DMS114 treated with DMSO at 0.1 percent for 48 hours (cell line): ENCODE data around the gene PJA2.

Experiments
- DNase-seq: peaks from one replicate; lab custom pipeline; 2025; ENCODE audit not compliant: unreplicated experiment; lab: John Stamatoyannopoulos, UW

The PJA2 gene

DNA sequence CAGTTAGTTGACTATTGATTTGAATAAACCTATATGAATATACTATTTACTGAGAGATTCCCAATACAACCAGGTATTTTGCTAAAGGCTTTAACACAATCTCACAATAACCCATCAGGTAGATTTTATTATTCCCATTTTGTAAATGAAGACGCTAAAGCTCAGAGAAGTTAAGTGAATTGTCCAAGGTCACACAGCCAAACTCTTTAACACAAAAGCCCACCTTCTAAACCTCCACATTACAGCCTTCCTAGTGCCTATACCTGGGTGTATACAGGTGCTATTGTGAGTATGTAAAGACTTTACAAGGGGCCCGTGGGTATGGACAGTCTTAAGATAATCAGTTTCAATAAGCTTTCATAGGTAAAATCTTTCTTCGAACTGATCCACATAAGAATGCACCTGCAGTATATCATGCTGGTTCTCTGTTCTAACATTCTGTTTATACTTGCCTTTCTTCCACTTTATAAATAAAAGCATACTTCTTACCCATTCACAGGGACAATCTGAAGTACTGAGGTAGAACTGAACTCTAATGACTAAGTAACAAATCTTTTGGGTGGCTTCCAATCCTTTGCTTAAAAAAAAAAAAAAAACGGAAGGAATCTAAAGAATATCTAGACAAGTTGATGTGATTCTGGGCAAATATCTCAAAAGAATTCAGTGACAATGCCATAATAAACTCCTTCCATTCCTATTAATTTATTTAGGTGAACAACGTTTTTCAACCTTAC, 59.1 kb downstream of the PJA2 start:
- DNase-seq = no peak

DNA sequence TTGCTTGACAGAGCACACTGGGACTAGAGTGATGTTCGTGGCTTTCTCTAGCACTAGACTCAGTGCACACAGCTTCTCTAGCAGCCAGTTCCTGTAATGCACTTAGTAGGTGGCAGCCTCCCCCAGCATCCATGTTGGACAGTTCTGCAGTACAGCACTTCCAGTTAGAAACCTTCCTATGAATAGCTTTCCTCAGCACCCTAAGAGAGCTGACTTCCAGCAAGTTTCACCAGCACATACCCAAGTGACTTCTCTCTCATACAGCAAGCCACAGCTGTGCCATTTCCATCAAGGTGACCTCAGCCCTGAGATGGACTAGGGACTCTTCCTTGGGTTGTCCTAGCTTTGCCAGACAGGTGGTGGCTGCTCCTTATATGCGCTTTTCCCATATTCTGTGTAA, 60.4 kb downstream of the PJA2 start:
- no peak for DNase-seq

DNA sequence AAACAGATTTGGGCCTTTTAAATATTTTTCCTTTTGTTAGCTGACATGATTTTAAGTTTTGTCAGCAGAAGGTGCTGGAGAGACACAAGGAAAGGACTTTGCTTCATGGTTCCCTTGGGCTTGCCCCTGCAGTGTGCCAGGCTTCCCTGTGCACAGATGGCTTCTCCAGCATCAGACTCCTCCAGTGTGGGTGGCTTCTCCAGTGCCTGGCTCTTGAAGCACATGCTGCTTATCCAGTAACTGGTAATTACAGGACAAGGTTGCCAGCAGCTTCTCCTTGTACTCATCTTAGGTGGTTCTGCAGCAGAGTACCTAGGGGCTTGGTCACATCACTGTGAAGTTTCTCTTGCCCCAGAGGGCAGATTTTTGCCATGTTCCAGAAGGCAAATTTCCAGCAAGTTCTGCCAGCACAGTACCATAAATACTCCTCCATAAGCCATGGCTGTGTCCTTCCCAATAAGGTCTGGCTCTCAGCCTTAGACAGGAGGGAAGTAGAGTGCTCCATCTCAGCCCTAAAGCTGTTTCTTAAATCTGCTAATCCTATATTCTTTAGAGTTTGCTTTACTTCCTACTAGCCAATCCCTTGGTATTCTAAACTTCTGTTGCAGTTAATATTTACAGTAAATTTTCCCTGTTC, 62.4 kb downstream of the PJA2 start:
- DNase-seq = no peak

DNA sequence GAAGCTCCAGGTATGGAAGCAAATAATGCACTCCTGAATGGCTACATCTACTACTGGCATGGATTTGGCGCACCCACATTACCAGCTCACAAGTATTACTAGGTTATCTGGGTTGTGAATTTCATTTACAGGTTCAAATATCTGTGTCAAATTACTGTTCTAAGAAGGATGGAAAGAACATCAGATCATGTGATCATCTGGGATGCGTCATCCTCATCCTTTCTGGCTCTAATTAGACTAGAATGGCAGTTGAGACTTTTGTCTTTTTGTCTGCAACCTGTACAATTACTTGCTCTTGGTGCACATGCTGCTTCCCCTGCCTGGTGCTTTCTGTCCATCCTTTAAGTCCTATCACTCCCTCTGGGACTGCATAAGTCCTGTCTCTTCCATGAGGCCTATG, 64.1 kb downstream of the PJA2 start:
- no peak for DNase-seq

DNA sequence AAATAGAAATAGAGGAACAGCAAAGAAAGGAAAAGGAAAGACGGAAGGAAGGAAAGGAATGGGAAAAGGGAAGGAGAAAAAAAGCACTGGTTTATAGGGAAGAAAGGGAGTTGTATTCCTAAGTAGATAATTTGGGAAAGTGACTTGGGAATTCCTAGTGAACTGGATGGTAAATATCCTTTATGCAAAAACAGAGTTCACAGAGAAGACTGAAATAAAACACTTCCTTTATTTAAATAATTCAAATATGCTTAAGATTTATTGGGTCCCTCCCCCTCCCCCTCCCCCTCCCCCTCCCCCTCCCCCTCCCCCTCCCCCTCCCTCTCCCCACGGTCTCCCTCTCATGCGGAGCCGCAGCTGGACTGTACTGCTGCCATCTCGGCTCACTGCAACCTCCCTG, 69.4 kb downstream of the PJA2 start:
- no peak for DNase-seq

DNA sequence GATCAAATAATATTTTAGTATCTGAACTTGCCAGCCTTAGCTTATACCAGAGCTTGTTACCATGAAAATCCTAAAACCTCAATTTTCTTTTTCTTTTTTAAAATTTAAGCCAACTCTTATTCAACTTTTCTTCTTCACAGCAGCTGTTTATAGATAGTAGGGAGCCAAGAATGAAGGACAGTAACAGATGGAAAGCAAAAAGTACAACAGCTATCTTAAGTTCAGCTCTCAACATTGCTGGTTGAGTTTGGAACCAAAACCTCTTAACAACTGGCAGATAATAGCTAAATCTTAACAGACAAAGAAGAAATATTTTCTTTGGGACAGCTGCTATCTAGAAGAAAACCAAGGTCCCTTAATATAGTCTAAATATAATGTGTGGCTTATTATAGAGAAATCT, 74.7 kb downstream of the PJA2 start:
- DNase-seq = no peak

DNA sequence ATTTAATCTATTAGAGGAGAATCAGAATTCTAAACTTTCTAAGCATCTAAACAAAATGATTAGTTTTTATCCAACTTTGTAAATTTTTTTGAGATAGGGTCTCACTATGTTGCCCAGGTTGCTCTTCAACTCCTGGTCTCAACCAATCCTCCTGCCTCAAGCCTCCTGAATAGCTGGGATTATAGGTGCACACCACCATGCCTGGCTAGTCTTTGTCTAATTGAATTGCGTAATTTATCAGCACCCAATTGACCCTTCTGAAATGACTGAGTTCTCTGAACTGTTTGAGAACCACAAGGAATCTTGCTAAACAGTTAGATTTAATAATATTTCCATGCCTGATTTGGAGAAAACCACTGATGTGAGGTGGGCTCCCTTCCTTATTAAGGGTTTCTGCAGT, 75.7 kb downstream of the PJA2 start:
- DNase-seq = no peak

DNA sequence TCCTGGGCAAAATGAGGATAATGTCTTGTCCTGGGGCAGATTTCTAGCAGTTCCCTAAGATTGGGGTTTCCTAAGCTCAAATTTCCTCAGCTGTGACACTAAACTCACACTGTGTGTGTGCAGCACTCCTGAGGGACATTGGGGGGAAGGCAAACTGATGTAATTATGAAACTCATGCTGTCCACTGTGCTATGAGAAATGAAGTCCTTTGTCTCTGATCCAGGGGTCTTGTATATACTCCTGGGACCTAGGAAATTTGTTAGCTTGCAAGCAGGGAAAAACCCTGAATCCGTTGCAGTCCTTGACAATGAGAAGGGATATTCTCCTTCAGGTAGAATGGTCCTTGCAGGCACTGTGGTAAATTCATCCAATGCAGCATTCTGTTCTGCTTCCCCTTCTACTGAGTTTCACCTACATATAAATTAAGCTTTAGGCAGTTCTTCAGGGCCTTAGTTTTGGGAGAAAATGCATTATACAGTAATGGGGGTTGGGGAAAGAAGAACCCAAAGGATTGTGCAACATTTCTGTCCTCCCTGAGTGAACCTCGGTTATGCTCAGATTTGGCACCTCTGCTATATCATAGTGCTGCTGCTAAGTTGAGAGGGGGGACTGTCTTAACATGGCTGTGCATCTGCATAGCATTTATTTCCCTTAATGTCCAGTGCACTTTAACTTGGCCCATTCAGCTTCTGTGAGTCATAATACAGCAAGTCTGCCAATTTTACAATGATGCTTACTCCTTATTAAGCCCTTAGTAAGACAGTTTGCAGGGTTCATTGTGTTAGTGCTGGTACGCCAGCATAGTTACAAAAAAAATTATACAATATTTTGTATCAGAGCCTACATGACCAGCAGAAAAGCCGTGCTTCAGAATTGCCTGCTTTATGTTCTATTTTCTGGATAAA, 80.2 kb downstream of the PJA2 start:
- DNase-seq = no peak

DNA sequence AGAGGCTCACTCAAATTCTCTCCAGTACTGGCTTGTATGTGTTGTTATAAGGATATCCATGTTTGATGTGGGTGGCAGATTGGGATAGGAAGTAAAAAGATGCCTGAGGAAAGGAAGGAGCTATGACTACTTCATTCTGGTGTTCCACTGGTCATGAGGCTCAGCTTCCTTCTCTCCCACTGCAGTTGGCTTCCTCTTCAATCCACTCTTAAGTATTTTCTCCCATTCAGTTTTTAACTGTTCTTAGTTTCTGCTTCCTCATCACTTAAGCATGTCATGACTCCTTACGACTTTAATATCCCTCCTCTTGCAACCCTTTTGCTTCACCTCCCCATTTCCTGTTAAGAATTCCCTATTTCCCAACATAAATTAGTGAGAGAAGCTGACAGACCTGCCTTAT, 81.1 kb downstream of the PJA2 start:
- DNase-seq = no peak

DNA sequence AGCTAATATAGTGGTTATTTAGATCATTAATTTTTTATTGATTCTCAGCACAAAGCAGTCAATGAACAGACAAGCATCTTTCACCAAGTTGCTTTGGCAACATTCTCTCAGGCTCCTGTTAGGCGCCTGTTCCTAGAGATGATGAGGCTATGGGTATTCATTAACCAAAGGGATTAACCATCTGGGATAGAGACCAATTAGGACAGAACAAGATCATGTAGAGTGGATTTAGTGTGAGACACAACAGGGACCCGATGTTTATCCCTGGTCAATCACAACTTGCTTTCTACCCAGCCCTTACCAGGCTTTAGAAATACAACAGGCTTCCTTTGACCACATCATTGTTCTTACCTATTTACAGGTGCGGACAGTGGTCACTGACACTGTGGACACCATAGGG, 82.2 kb downstream of the PJA2 start:
- DNase-seq = no peak

DNA sequence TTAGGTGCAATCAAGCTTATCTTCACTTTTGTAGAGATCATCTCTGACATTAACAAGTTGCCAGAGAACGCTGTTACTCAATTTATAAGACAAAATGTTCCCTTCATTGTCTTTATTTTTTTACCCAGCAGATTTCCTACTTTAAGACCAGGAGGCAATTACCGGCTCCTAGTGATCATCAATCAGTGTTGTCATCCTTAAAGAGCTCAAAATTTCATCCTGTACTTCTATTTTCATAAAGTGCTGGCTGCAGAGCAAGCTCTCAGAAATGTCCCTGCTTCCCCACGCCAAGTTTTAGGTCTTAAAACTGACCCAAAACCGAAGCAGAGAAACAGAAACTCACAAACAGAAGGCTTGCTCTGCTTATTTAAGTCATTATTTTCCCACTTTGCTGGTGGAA, 82.9 kb downstream of the PJA2 start:
- DNase-seq = no peak

DNA sequence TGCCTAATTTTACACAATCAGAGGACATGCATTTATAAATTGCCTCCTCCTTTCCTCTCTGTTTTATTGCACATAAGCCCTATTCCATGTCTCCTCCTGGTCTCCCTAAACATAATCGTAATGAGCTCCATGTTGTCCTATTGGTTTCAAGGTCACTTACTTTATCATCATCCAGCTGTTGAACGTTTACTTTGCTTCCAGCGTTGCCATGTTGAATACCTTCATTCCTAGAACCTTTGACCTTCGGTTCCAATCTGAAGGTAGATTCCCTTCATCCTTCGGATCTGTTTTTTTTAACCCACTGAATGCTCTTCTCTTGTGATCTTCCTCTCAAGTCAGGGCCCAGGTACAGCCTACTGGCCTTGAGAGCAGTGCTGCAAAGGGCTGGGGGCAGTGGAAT, 84.3 kb downstream of the PJA2 start:
- no peak for DNase-seq

DNA sequence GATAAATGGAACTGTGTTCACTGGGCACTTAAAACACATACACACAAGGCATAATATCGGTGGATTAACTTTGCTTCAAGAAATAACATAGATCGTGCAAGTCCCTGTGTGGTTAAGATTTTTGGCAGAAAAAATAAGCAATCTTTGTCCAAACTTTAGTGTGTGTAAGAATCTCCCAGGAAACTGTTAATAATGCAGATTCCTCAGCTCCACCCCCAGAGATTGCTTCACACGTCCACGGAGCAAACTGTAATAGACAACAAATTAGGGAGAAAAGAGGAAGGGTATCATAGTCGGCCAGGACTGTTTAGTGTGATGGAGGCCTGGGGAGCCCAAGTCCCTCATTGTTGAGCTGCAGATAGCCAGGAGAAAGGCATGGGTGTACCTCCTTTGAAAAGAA, 84.8 kb downstream of the PJA2 start:
- DNase-seq = no peak

DNA sequence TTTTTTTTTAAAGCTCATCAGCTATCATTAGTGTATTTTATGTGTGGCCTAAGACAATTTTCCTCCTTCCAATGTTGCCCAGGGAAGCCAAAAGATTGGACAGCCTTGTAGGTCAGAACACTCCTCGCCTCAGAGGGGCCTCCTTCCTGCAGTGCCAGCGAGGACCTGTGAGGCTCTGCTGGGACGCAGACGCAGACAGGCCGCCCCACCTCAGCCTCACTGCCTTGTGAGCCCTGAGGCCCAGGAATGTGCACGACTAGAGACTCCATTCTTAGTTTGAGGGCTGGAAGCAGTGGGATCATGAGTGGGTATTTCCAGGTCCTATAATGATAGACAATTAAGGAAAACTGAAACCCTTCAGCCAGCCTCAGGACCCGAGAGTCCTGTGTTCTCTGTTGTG, 85.4 kb downstream of the PJA2 start:
- no peak for DNase-seq

DNA sequence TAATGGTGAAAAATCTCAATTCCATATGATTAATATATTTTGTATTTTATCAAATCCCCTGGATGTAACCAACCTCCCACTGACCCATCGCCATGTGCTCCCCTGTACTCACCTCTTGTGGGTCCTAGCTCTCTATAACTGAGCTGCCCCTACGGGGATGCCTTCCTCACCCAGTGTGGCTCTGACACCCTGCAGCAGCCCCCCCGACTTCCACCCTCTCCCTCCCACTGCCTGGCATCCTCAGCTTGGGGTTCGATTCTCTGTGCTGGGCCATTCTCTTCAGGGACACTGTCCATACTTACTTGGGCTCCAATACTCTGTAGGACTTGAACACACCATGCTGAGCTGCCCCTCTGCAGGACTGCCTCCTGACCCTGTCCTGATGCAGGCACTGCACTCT, 87.1 kb downstream of the PJA2 start:
- no peak for DNase-seq

DNA sequence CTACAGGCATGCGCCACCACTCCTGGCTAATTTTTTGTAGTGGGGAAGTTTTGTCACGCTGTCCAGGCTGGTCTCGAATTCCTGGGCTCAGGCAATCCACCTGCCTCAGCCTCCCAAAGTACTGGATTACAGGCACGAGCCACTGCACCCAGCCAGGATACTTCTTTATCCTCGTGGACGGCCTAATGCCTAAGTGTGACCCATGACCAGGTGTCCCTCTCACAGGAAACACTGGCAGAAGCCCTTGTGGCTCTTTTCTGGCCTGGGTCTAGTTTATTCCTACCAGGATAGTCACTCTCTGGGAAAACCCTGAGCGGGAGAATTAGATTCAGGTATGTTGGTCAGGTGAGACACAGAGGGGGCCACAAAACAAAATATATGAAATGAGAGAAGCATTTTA, 90.4 kb downstream of the PJA2 start:
- DNase-seq = no peak

DNA sequence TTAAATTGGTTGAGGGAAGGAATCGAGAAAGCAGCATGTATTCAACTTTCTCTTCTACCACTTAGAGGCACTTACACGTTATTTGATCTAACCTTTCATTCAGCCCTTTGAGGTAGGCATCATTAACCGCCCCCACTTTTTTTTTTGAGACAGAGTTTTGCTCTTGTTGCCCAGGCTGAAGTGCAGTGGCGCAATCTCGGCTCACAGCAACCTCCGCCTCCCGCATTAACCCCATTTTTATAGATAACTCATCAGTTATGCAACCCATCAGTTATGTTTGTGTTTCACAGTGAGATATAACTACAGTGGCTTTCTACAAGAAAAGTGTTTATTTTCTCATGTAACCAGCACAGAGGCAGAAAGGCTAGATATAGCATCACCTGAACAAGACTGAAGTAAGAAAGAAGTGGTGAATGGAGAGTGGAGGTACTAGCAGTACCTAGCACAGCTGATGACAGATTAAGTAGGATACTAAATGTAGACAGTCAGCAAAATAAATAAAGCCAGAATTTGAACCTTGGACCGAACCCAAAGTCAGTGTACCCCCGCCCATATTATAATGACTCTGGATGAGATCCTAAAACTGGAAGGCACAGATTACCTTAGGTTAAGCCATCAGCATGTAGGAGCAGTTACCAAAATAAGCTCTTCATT, 91.2 kb downstream of the PJA2 start:
- no peak for DNase-seq

DNA sequence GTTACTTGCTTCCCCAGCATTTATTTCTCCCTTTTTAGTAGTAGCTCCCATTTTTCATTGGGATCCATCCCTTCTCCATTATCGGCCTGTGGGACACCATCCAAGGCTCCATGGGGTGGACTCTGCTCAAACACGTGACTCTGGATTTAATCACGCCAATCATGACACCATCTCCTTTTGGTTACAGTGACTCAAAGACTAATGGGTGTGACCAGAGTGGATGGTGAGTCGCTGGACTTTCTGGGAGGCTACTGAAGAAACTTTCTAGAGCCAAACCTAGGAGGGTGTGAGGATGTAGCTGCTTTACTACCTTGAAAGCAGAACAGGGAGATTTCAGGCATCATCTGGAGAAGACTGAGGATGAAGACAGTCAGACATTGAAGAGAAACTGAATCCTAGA, 93.1 kb downstream of the PJA2 start:
- DNase-seq = no peak

DNA sequence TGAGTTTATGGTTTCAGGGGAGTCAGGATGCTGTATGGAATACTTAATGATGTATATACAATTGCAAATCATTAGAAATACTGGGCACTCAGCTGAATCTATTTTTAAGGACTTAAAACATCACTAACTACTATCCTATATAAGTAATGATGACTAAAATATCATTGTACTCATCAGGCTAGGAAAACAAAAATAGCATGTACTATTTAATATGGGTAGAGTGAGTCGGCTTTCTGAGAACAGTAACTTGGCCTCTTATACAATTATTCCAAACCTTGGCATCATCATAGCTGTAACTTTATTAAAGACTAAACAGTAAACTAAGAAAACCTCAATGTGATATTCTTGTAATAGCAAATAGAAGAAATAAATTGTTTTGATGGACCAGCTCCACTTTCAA, 94.5 kb downstream of the PJA2 start:
- no peak for DNase-seq

DNA sequence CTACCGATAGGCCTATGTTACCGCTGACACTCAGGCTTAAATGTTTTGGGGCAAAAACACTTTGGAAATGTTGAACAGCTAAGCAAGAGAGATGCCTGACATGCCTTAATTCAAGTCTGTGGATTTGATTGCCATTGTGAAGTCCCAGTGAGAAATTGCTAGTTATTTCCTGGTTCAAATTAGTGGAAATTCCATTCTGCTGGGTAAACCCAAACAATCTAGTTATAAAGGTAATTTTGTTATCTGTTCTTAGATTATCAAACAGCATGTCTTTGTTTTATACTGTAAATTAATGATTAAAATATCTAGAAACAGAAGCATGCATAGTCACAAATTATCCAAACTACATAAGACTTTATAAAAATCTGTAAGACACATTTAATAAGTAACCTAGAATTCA, 96.6 kb downstream of the PJA2 start:
- DNase-seq = no peak

DNA sequence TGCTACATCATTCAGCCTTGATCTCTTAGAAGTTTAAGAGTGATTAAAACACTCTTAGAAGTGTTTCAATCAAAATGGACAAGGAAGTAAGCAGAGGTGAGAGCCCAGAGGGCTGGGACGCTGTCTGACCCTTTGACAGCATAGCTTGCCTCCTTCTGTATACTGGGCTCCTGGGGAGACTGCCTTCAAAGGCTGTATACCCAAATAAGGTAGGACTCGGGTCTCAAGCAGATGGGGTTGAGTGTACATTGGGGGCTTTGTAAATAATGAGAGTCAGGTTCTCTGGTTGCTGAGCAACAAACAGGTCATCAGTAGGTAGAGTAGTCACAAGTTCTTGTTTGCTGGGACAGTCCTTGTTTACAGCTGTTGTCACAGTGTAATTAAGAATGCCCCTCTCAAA, 97.1 kb downstream of the PJA2 start:
- no peak for DNase-seq

DNA sequence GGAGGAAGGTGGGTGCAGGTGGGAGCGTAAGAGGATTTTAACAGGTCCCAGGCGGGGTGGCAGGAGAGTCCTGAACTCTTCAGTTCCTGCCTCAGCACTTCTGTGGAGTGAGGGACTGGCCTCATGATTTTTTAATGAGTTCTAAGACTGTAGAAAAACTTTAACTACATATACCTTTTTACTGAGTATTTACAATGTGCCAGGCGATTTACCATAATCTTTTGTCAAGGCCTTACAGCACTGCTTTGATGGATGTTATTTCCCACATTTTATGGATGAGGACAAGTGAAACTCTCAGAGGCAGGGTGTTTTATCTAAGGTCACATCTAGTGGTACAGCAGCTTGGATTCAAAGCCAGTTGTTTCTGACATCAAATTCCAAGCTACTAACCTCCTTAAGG, 99.5 kb downstream of the PJA2 start:
- no peak for DNase-seq
